Activated effector memory CD4-positive, alpha-beta T cell treated with anti-CD3 and anti-CD28 coated beads, Interleukin-2, amount 50 U/mL, for 16 hours (primary cell): Measurements from ENCODE around the gene NVL.

Experiments used
- DNase-seq: peaks from one replicate; pipeline ENCODE4 v3.0.0-alpha.2; 2020

NVL gene

GRCh38 chr1:224223819-224224714 lies 105.9 kb downstream of the NVL start:
- no peak for DNase-seq

GRCh38 chr1:224219612-224220059 lies 110.3 kb downstream of the NVL start:
- DNase-seq, result no peak

GRCh38 chr1:224219011-224219611 lies 110.9 kb downstream of the NVL start:
- DNase-seq, result no peak

- DNase-seq, result no peak
Measured at GRCh38 chr1:224217655-224218623, 112.0 kb downstream of the NVL start.

- no peak for DNase-seq
Measured at GRCh38 chr1:224216382-224216781, 113.6 kb downstream of the NVL start.

GRCh38 chr1:224213438-224214119 lies 116.4 kb downstream of the NVL start:
- no peak for DNase-seq

- no peak for DNase-seq
Measured at GRCh38 chr1:224212618-224213061, 117.3 kb downstream of the NVL start.

GRCh38 chr1:224211206-224211962 lies 118.6 kb downstream of the NVL start:
- DNase-seq, result peak; percentile 3

- DNase-seq, result peak; percentile 39
Measured at GRCh38 chr1:224205931-224206538, 123.9 kb downstream of the NVL start.

GRCh38 chr1:224205438-224205840 lies 124.5 kb downstream of the NVL start:
- peak; percentile 64 for DNase-seq

- DNase-seq, result peak; percentile 30
Measured at GRCh38 chr1:224203243-224204016, 126.5 kb downstream of the NVL start.

- no peak for DNase-seq
Measured at GRCh38 chr1:224201853-224202252, 128.1 kb downstream of the NVL start.

GRCh38 chr1:224201383-224201782 lies 128.6 kb downstream of the NVL start:
- no peak for DNase-seq

- no peak for DNase-seq
Measured at GRCh38 chr1:224199679-224200078, 130.3 kb downstream of the NVL start.

- DNase-seq, result no peak
Measured at GRCh38 chr1:224198572-224198971, 131.4 kb downstream of the NVL start.

- DNase-seq, result no peak
Measured at GRCh38 chr1:224196813-224197600, 133.0 kb downstream of the NVL start.

GRCh38 chr1:224193319-224193966 lies 136.5 kb downstream of the NVL start:
- DNase-seq, result no peak

GRCh38 chr1:224192082-224192788 lies 137.7 kb downstream of the NVL start:
- DNase-seq, result no peak
